ENCODE results near the gene MKNK1. TPM values are rescaled to one million over a fixed set of nuclear protein-coding genes. Genes with fewer than 3 reads are reported as not detected.

The MKNK1 gene
- total RNA-seq, 1 experiment from 2014 or later = 22.7 TPM

GRCh38 chr1:46596846-46597245 lies 7.2 kb downstream of the MKNK1 start:
- Histone ChIP-seq H3K4me3 (ENCODE audit: low read depth, low read length) (no peak overlapping the region), H3K4me1 (no peaks in the 10 kb centered on the region), H3K9me3 (no peaks in the 10 kb centered on the region), H3K27me3 (replicated peaks; ENCODE audit: control insufficient read depth, insufficient read depth, low read length) (no peaks in the 10 kb centered on the region), H3K36me3 (ENCODE audit: control insufficient read depth, insufficient read depth, low read length) (no peaks in the 10 kb centered on the region)
- intact Hi-C loops (cut with micrococcal nuclease; ENCODE audit: unreplicated experiment) = no loop called here
- CTCF ChIA-PET = no interaction called here
- no TSS peak for BruUV-seq (replicated peaks)
- Mint-ChIP-seq H3K27me3 (ENCODE audit: insufficient read depth, unreplicated experiment) (no peaks in the 10 kb centered on the region), H3K27ac (ENCODE audit: unreplicated experiment) (no peak overlapping the region), H3K4me1 (ENCODE audit: low read depth, unreplicated experiment) (peaks cover 5% of the 10 kb centered on the region), H3K9me3 (ENCODE audit: unreplicated experiment) (no peaks in the 10 kb centered on the region), H3K36me3 (ENCODE audit: insufficient read depth, unreplicated experiment) (peaks cover 25% of the 10 kb centered on the region), H3K4me3 (ENCODE audit: unreplicated experiment) (no peak overlapping the region)
- DNase-seq = no peak
- POLR2A ChIA-PET = no interaction called here
- no peak for TF ChIP-seq CTCF (IDR thresholded peaks at IDR 0.05; ENCODE audit: insufficient read depth in 1 of 2, low read depth in 1 of 2, low read length in 1 of 2, severe bottlenecking in 1 of 2, unreplicated experiment in 1 of 2)

GRCh38 chr1:46596036-46596435 lies 8.0 kb downstream of the MKNK1 start:
- intact Hi-C loops (cut with micrococcal nuclease; ENCODE audit: unreplicated experiment) = no loop called here
- H3K4me1 Mint-ChIP-seq (ENCODE audit: low read depth, unreplicated experiment) = peaks cover 5% of the 10 kb centered on the region

DNA sequence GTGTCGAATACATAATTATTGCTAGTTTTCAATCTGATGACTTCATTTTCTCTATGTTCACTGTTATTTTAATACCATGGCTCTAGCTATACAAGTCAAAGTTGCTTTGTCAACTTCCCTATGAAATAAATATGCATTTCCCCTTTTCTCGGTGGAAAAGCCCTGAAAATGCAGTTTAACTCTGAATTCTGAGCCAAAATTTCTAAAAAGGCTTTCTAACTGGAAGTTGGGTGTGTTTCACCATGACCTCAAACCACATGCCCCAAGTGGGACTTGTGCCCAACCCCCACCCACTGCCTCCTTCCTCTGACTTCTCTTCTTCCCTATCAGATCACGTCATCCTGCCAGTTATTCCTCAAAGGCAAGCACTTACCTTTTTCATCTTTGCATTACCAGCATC lies 8.9 kb downstream of the MKNK1 start:
- no peaks in the 10 kb centered on the region for H3K4me1 ChIP-seq
- DNase-seq = no peak
- no peaks in the 10 kb centered on the region; the same call in 1 of the 2 replicates for H3K36me3 ChIP-seq (ENCODE audit: control insufficient read depth, insufficient read depth, low read length)
- intact Hi-C loops (cut with micrococcal nuclease; ENCODE audit: unreplicated experiment) = no loop called here
- CTCF ChIA-PET = no interaction called here
- no peaks in the 10 kb centered on the region for H3K27me3 ChIP-seq (replicated peaks; ENCODE audit: control insufficient read depth, insufficient read depth, low read length)
- no peak overlapping the region for H3K27ac Mint-ChIP-seq (ENCODE audit: unreplicated experiment)
- H3K4me3 ChIP-seq (ENCODE audit: low read depth, low read length) = no peak overlapping the region
- no peaks in the 10 kb centered on the region for H3K9me3 ChIP-seq
- no peaks in the 10 kb centered on the region for H3K27me3 Mint-ChIP-seq (ENCODE audit: insufficient read depth, unreplicated experiment)
- TF ChIP-seq CTCF (IDR thresholded peaks at IDR 0.05; ENCODE audit: insufficient read depth in 1 of 2, low read depth in 1 of 2, low read length in 1 of 2, severe bottlenecking in 1 of 2, unreplicated experiment in 1 of 2) = no peak
- peaks cover 5% of the 10 kb centered on the region for H3K4me1 Mint-ChIP-seq (ENCODE audit: low read depth, unreplicated experiment)
- H3K4me3 Mint-ChIP-seq (ENCODE audit: unreplicated experiment) = no peak overlapping the region
- POLR2A ChIA-PET = no interaction called here
- BruUV-seq (replicated peaks) = no TSS peak
- H3K36me3 Mint-ChIP-seq (ENCODE audit: insufficient read depth, unreplicated experiment) = peaks cover 35% of the 10 kb centered on the region
- H3K9me3 Mint-ChIP-seq (ENCODE audit: unreplicated experiment) = no peaks in the 10 kb centered on the region

More at GRCh38 chr1:46596036-46596435, 8.0 kb downstream of the MKNK1 start:
- H3K9me3 ChIP-seq = no peaks in the 10 kb centered on the region
- H3K27me3 Mint-ChIP-seq (ENCODE audit: insufficient read depth, unreplicated experiment) = no peaks in the 10 kb centered on the region
- H3K4me3 ChIP-seq (ENCODE audit: low read depth, low read length) = no peak overlapping the region
- peaks cover 31% of the 10 kb centered on the region for H3K36me3 Mint-ChIP-seq (ENCODE audit: insufficient read depth, unreplicated experiment)
- ChIA-PET CTCF (interaction anchor here (0.5 to 0.6 kb wide), 2 partner anchors 20 to 354 kb away, joined by 4 to 7 read pairs; partner anchors contain the start of gene MOB3C), POLR2A (no interaction called here)
- H3K27me3 ChIP-seq (replicated peaks; ENCODE audit: control insufficient read depth, insufficient read depth, low read length) = no peaks in the 10 kb centered on the region
- H3K27ac Mint-ChIP-seq (ENCODE audit: unreplicated experiment) = no peak overlapping the region
- no peak for DNase-seq
- TF ChIP-seq CTCF (IDR thresholded peaks at IDR 0.05; ENCODE audit: insufficient read depth in 1 of 2, low read depth in 1 of 2, low read length in 1 of 2, severe bottlenecking in 1 of 2, unreplicated experiment in 1 of 2) = no peak
- no peak overlapping the region for H3K4me3 Mint-ChIP-seq (ENCODE audit: unreplicated experiment)
- no peaks in the 10 kb centered on the region; the same call in 1 of the 2 replicates for H3K36me3 ChIP-seq (ENCODE audit: control insufficient read depth, insufficient read depth, low read length)
- no peaks in the 10 kb centered on the region for H3K9me3 Mint-ChIP-seq (ENCODE audit: unreplicated experiment)
- no peaks in the 10 kb centered on the region for H3K4me1 ChIP-seq
- BruUV-seq (replicated peaks) = no TSS peak
